Stimulated activated CD4-positive, alpha-beta T cell treated with anti-CD3 and anti-CD28 coated beads, Interleukin-1b, Interleukin-23, amount 100 ng/mL, for 24 hours (primary cell): ENCODE results near the gene KHDC4.
"Not testable (repeated sequence)": the region's sequence is repeated elsewhere in the genome, so short reads cannot be mapped to it uniquely, and the experiment has no call there.

Experiments
- DNase-seq, 4 experiments: peaks; one replicate each; pipeline ENCODE4 v3.0.0-alpha.2; 2020; ENCODE audit warnings: low read depth in 4 of 4, low spot score in 1 of 4

Gene KHDC4

DNA sequence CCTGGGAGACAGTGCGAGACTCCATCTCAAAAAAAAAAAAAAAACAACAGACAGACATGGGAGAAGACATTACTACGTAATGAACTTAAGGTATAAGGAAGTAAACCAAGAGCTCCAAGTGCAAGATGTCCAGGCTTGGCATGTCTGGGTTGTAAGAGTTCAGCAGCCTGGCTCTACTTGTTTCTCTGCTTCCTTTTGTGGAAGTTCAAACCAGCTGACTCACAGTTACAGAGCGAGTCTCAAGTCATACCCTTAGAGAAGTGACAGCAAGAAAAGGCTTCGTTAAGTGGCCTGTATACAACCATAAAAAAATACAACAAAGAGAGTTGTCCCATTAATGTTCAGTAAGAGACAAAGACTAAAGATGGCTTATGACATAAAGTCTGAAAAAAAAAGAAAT is 24.3 kb downstream of the KHDC4 start:
- DNase-seq = no peak

DNA sequence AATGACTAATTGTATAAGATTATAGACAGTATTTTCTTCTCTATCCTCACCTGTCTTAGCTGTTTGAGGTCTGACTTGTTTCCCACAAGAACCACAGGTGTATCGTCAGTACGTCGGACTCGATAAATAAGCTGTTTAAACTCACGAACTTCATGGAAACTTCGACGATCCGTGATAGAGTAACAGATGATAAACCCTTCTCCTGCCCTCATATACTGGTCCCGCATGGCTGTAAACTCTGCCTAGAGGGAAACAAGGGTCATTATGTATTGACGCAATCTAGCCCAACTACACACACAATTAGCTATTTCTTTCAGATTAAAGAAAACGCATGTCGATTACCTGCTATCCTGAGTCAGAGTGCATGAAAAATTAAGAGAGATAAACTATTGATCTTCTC is 30.0 kb downstream of the KHDC4 start:
- no peak for DNase-seq

DNA sequence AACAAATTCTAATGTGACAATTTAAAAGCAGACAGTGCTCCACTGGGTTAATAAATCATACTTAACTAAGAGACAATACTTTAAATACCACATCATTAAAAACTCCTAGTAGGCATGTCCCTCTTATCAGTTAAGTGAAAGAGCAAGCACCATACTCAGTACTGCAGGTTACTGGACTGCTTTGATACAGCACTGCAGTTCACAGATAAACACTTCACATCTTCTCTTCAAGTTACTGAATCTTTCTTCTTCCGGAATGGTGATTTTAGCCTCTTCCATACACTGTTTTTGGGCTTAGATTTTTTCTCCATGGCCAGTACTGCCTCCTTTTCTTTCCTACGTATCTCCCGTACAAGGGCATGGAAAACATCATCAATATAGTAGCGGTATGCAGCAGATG is 34.1 kb downstream of the KHDC4 start:
- DNase-seq = no peak

DNA sequence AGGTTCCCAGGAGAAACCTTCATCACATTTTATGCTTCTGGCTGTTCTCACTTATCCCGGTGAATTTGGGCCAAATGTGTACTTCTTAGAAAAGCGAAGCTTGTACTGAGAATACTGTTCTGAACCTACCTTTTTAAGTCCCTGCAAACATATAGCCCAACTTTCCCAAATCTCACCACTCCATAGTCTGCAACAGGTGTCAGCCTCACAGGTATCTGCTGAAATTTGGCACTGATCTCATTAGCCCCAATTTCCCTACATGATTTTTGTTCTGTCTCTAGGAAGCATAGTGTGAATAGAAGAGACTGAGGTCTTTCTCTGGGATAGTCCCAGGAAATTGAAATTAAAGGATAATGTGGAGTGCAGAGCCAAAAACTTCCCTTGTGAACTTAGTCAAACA is 34.5 kb downstream of the KHDC4 start:
- DNase-seq = no peak

DNA sequence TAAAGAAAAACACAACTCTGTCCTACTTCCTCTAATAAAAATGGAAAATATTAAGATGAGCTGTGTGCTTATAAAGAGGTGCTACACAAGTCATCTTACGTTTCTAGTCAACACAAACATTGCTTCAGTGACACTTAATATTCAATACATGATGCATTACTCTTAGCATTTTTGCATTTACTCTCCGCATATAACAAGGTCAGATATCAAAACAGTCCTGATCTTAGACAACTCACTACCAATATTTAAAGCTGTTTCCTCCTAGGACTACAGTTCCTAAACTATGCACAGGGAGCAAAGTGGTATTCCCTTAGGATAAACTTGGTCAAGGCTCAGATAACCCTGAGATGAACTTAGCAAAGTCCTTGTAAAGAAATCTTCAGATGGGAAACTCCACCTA is 35.3 kb downstream of the KHDC4 start:
- no peak for DNase-seq

DNA sequence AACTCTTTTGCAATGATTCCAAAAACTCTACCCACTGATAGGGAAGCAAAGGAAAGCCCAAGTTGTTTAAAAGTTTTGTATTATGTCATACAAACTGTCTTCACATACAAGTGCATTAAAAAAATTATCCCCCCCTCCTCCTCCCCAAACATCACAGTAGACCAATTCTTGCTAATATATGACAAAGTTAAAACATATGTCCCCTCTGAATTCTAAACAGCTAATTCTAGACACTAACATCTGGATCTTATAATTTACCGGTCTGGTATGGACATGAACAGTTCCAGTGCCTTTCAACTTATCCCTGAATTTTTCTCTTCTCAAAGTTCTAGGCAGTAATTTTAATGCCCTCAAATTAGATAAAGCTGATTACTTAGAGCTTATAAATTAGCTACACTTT is 36.5 kb downstream of the KHDC4 start:
- DNase-seq = no peak

DNA sequence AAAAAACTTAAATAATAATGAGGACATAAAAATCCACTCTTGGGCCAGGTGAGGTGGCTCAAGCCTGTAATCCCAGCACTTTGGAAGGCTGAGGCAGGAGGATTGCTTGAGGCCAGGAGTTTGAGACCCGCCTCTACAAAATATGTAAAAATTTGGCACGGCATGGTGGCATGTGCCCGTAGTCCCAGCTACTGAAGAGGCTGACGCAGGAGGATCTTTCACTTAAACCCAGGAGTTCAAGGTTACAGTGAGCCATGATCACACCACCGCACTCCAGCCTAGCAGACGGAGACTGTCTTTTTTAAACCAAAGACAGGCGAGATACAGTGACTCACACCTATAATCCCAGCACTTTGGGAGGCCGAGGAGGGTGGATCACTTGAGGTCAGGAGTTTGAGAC is 37.7 kb downstream of the KHDC4 start:
- DNase-seq = not testable (repeated sequence)

DNA sequence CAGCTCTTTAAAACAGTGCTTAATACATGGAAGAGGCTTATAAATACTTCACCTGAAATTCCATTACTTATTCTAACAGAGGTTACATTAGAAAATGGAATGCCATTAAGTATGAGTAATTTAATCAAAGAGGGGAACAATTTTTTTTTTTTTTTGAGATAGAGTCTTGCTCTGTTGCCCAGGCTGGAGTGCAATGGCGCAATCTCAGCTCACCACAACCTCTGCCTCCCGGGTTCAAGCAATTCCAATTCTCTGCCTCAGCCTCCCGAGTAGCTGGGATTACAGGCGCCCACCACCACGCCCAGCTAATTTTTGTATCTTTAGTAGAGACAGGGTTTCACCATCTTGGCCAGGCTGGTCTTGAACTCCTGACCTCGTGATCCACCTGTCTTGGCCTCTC is 38.6 kb downstream of the KHDC4 start:
- not testable (repeated sequence) for DNase-seq

DNA sequence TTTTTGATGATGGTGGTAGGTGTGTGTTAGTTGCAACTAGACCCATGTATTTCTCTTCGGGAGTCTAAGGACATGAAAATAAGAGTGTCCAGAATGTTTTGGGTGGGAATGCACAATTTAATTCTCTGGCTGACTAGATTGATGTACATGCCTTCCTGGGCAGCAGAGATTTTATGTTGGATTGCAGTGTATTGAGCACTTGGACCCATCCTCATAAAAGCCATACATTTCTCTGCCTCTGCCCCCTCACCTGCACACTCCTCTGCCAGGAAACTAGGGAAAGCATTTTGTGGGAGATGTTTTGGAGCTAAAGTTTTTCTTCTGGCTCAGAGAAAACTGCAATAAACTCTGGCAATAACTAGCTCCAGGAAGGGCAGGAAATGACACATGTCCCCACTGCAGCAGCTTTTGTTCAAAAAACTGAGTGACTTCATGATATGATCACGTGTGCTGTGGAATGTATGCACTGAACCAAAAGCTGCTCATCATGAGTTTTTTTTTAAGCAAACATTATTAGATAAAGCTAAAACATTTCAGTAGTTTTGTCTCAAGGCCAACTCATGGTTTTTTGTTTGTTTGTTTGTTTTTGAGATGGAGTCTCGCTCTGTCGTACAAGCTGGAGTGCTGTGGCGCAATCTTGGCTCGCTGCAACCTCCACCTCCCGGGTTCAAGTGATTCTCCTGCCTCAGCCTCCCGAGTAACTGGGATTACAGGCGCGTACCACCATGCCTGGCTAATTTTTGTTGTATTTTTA is 40.6 kb downstream of the KHDC4 start:
- DNase-seq = no peak

DNA sequence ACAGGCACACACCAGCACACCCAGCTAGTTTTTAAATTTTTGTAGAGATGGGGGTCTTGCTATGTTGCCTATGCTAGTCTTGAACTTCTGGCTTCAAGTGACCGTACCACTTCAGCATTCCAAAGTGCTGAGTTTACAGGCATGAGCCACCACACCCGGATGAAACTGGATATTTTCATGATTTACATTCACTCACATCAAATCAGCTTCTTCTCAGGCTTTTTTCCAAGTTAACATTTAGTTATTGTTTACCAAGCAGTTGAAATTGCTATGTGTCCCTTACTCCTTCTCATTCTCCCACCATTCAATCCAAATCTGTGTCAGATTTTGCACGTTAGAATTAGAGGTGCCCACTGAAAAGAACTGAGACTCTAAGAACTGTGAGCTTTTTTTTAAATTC is 41.4 kb downstream of the KHDC4 start:
- DNase-seq = no peak

DNA sequence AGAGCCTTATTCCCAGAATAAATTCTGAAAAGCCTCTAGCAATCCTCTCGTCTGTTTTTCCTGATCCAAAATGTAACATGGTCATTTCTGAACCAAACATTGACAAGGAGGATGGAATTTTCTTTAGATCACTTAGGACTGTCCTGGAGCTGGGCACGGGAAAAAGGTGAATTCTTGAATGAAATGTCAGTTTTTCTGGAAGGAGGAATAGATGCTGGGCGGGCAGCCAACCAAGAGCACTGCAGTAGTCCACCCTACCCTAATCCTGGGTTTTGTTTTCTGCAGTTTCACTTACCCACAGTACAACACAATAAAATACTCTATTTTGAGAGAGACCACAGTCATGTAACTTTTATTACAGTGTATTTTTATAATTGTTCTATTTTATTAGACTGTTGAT is 44.0 kb downstream of the KHDC4 start:
- DNase-seq = no peak

DNA sequence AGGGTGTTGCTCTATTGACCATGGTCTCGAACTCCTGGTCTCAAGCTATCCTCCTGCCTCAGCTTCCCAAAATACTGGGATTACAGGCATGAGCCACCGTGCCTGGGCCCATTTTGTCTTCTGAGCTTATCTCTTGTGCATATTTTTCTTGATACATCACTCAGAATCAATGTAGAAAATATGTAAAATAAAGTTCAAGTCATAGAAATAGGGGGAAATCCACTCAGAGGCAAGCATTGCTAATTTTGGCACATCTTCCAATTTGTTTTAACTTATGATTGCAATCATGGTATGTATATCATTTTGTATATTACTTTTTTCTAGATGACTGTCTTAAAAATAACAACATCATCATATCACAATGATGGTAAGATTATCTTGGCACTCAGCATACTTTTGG is 44.6 kb downstream of the KHDC4 start:
- no peak for DNase-seq

DNA sequence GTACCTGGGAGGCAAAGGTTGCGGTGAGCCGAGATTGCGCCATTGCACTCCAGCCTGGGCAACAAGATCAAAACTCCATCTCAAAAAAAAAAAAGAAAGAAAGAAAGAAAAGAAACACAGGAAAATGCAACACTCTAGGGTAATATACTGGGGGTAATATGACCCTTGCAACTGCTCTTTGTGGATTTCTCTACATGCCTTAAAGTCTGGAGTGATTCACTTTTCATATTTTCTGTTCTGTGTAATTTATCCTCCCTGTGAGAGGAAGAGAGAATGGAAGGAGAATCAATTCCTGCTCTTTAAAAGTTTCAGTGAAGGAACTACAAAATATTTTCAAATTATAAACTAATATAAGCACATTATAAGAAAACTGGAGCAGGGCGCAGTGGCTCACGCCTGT is 45.7 kb downstream of the KHDC4 start:
- no peak for DNase-seq

DNA sequence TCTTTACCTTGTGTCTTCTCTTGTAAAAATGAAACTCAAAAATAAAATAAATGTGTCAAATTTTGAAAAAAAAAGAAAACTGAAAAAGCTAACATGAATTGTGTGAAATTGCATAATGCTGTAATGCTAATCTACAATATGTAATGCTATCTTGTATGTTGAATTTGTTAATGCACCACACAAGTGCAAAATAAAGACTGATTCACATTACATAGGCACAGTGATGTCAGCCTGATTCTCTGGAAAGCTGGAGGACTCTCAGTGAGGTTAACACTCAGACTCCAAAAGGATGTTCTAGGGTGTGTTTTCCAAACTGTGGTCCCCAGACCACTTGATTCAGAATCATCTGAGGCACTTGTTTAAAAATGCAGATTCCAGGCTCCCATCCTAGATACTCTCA is 49.2 kb downstream of the KHDC4 start:
- DNase-seq = no peak

DNA sequence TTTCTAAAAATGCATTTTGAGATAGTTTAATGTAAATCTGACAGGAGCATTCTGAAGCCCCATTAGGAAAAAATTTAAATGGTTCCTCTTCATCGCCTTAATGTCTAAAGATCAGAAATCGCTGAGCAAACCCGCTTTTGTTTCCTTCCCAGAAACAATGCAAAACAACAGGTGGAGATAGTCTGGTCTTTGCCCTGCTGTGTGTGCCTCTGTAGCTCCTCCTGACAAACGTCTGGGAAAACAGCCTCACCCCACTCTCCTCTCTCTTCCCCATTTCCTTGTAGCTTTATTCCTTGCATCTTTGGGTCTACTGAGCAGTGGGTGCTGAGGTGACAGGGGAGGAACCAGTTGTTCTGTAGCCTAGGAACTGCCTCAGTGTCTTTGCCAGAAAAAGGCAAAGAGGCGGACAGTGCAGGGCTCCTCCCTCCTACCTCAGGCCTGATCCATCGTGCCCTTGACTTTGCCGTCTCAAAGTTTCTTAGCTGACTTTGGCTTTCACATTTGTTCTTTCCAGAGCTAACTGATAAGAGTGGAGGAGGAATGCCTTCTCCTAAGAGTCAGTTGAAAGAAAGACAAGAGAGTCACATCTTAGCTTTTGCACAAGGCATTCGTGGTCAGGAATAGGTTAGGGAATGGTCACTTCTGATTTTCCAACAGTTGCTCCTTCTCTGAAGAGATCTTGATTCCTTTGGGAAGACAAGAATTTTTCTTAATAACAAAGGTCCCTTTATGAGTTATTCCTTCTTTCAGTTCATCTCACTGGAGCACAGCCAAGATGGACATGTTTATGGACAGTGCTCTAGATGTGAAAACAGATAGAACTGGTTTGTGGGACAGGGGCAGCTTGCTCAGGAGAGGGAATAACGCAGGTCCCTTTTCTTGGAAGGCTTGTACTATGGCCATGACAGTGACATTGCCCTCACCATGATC is 49.9 kb downstream of the KHDC4 start:
- no peak for DNase-seq

DNA sequence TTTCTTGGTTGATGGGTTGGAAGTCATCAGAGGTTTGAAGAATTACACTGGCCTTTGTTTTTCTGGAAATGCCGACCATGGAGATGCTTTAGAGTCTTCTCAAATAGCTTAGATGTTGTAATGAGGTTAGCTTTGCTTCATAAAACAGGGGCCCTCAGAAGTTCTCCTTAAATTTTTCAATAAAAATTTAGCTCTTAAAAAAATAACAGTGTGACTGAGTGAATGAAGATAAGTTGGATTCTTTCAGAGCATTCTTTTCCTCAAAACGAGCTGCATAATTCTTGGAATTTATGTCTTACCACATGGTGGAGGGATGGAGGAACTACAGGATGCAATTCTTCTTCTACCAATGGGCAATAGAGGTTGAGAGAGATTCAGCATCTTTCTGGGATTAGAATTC is 51.4 kb downstream of the KHDC4 start:
- no peak for DNase-seq

DNA sequence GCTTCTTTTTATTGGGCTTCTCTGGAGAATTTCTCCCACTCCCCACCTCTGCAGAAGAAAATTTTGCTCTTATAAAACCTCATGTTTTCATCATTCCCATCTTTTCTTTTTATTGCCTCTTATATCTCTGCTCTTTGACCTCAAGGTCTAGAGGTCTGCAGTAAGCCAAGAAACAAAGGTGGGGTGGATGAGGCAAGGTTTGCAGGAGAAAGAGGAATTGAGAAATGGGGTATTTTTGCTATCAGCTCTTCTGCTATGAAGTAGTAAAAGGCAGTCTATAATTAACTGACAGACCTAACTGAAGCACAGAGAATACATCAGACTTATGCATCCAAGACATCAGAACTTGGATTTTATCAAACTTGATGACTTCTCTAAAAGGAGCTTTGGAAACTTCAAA is 52.0 kb downstream of the KHDC4 start:
- no peak for DNase-seq

DNA sequence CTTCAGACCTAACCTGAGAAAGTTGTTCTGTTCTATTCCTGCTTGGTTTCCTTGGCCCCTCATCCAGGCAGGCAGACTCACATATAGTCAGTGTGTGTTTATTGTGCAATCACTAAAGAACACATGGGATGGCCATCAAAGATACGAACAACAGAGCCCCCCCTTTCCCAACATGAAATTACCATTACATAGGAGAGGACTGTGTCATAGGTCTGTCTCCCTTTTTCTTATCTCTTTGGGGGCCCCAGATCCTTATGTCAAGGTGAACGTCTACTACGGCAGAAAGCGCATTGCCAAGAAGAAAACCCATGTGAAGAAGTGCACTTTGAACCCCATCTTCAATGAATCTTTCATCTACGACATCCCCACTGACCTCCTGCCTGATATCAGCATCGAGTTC is 53.3 kb downstream of the KHDC4 start:
- DNase-seq = no peak

DNA sequence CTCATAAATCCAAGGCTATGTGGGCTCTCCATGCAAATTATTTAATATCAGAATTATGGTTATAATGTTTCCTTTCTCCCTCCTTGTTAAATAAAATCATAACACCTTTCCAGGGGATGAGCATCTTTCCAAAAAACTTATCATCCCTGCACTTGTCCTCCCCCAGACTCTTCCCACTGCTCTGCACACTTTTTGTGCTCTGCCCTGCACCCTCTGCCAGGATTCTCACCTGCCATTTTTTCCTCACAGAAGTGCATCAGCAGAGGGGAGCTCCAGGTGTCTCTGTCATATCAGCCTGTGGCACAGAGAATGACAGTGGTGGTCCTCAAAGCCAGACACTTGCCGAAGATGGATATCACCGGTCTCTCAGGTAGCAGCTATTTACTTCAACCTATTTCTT is 54.0 kb downstream of the KHDC4 start:
- no peak for DNase-seq

DNA sequence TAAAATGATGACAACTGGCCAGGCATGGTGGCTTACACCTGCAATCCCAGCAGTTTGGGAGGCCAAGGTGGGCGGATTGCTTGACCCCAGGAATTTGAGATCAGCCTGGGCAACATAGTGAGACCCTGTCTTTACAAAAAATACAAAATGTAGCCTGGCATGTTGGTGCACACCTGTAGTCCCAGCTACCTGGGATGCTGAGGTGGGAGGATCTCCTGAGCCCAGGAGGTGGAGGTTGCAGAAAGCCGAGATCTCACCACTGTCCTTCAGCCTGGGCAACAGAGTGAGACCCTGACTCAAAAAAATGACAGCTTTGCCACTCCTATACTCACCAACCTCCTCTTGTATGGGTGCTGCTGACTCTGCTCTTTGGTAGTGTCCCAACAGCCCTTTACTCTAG is 56.3 kb downstream of the KHDC4 start:
- no peak for DNase-seq

DNA sequence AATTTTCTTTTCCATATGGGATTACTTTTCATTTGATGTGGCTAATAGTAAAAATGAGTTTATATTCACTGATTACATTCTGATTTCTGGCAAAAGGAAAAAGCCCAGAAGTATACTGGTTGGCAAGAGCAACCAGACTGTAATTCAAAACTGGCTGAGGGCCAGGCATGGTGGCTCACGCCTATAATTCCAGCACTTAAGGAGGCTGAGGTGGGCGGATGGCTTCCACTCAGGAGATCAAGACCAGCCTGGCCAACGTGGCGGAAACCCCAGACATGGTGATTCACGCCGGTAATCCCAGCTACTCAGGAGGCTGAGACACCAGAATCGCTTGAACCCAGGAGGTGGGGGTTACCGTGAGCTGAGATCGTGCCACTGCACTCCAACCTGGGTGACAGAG is 60.4 kb downstream of the KHDC4 start:
- DNase-seq = no peak

DNA sequence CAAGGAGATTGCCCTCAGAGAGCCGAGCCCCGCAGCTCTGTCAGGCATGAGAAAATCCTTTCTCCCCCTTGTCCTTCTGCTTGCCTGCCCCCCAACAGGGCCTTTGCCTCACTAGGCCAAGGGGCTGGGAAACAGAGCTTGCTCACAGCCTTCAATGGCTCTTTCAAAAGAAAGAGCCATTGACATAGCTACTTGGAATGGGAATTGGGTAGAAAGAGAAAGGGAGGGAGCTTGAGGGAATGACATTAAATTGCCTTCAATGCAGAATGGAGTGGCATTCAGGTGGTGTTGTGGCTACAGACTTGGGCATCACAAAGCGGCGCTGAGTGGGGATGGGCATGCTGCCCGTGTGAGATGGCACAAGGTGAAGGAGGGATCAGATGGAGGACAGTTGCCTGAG is 61.7 kb downstream of the KHDC4 start:
- no peak for DNase-seq

DNA sequence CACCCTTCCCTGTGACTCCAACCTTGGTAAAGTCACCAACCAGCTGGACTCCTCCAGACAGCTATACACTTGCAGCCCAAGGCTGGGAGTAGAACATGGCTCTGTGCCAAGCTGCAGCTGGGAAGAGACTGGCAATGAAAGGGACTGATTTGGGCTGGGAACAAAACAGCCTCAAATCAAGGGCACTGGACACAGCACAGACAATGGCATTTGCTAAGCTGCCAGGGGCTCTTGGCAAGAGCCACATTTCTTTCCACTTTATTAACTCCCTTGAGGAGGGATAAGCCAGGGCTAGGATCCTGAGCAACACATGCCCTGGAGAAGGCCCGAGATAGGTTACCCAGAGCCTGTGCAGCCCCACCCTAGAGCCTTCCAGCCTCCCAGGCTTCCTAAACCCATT is 62.8 kb downstream of the KHDC4 start:
- DNase-seq = no peak
